GM18861 (cell line): Measurements from ENCODE around the gene PPHLN1.

Source experiments
- ATAC-seq: cut with Tn5 transposase; IDR thresholded peaks from one replicate; pipeline ENCODE4 v1.9.1; 2021; ENCODE audit not compliant: unreplicated experiment

Gene PPHLN1

GRCh38 chr12:42325653-42326474 is at the start of gene PPHLN1, which contains the start of gene ZCRB1:
PPHLN1 (plus strand) TSS chr12:42326167; CDS start chr12:42335903, 9,736 bp downstream.
ZCRB1 (minus strand) TSS chr12:42326094; CDS start chr12:42324102, 1,992 bp downstream.
- ATAC-seq: peak; percentile 90

GRCh38 chr12:42277396-42278127 is 48.4 kb upstream of the PPHLN1 start:
- no peak for ATAC-seq

GRCh38 chr12:42278128-42278510 is 47.8 kb upstream of the PPHLN1 start:
- no peak for ATAC-seq

- no peak for ATAC-seq
These were observed 44.7 kb upstream of the PPHLN1 start for GRCh38 chr12:42281278-42281677.

GRCh38 chr12:42281844-42282243 is 44.1 kb upstream of the PPHLN1 start:
- ATAC-seq: no peak

- no peak for ATAC-seq
These were observed 43.7 kb upstream of the PPHLN1 start for GRCh38 chr12:42282294-42282693.

- ATAC-seq: no peak
These were observed 42.2 kb upstream of the PPHLN1 start for GRCh38 chr12:42283739-42284138.

- ATAC-seq: no peak
These were observed 41.8 kb upstream of the PPHLN1 start for GRCh38 chr12:42284157-42284556.

- no peak for ATAC-seq
These were observed 41.1 kb upstream of the PPHLN1 start for GRCh38 chr12:42284876-42285275.

- ATAC-seq: no peak
These were observed 40.5 kb upstream of the PPHLN1 start for GRCh38 chr12:42285431-42285830.

GRCh38 chr12:42286741-42287140 is 39.2 kb upstream of the PPHLN1 start:
- no peak for ATAC-seq

- ATAC-seq: no peak
These were observed 37.4 kb upstream of the PPHLN1 start for GRCh38 chr12:42288544-42288943.

GRCh38 chr12:42291680-42292079 is 34.3 kb upstream of the PPHLN1 start:
- ATAC-seq: no peak

GRCh38 chr12:42296503-42297109 is 29.4 kb upstream of the PPHLN1 start:
- no peak for ATAC-seq

GRCh38 chr12:42298887-42299286 is 27.1 kb upstream of the PPHLN1 start:
- ATAC-seq: no peak

- ATAC-seq: peak; percentile 76
These were observed 26.3 kb upstream of the PPHLN1 start for GRCh38 chr12:42299392-42300308.

- ATAC-seq: no peak
These were observed 19.7 kb upstream of the PPHLN1 start for GRCh38 chr12:42306297-42306696.

- ATAC-seq: no peak
These were observed 17.6 kb upstream of the PPHLN1 start for GRCh38 chr12:42308390-42308789.

GRCh38 chr12:42309996-42310395 is 16.0 kb upstream of the PPHLN1 start:
- ATAC-seq: no peak

- no peak for ATAC-seq
These were observed 10.9 kb upstream of the PPHLN1 start for GRCh38 chr12:42315108-42315507.

GRCh38 chr12:42320796-42321195 is 5.2 kb upstream of the PPHLN1 start:
- ATAC-seq: no peak
